Tibial artery (tissue), 4 donors: ENCODE results near the gene MAP9.

Experiments used
- DNase-seq, 2 donors: peaks; one replicate each; pipeline ENCODE4 v3.0.0-alpha.2; 2019
- H3K27ac ChIP-seq, 2 donors: fragments of 200-600 bp; sonication (generic) in 1 of 2; 1 replicate in 1 of 2; 2 replicates in 1 of 2; pipeline ENCODE4 v1.5.1; 2018 to 2019; ENCODE audit warnings: mild to moderate bottlenecking in 1 of 2
- H3K27me3 ChIP-seq, 2 donors: fragments of 200-600 bp; sonication (generic) in 1 of 2; one replicate each; pipeline versions ENCODE4 v1.5.1 to v1.6.0; 2016 to 2019
- H3K36me3 ChIP-seq, 3 donors: fragments of 200-600 bp; sonication (generic) in 2 of 3; one replicate each; pipeline ENCODE4 v1.5.1; 2016 to 2019; ENCODE audit warnings: mild to moderate bottlenecking in 2 of 3
- H3K4me1 ChIP-seq, 4 donors: fragments of 200-600 bp; sonication (generic) in 2 of 4; 1 replicate in 3 of 4; 2 replicates in 1 of 4; pipeline ENCODE4 v1.5.1; 2016 to 2019
- H3K4me3 ChIP-seq, 2 donors: fragments of 200-600 bp; sonication (generic) in 1 of 2; 1 replicate in 1 of 2; 2 replicates in 1 of 2; pipeline ENCODE4 v1.5.1; 2018 to 2019; ENCODE audit warnings: mild to moderate bottlenecking in 2 of 2
- H3K9me3 ChIP-seq, 3 donors: fragments of 200-600 bp; sonication (generic) in 1 of 3; one replicate each; pipeline ENCODE4 v1.5.1; 2016 to 2019
- intact Hi-C: fragments of 100-400 bp; cut with DNase I; formaldehyde crosslinking; loops from one replicate; pipeline ENCODE4 v1.15.0; 2023; ENCODE audit warnings: low total_unique reads
- TF ChIP-seq, protein P1 (sequence below), 2 experiments: fragments of 200-600 bp in 1 of 2; fragments of 450-650 bp in 1 of 2; IDR thresholded peaks; one replicate each; pipeline ENCODE4 v1.5.1; 2017 to 2019; ENCODE audit warnings: antibody characterized with exemption in 2 of 2, mild to moderate bottlenecking in 1 of 2, moderate library complexity in 1 of 2

Gene MAP9

DNA sequence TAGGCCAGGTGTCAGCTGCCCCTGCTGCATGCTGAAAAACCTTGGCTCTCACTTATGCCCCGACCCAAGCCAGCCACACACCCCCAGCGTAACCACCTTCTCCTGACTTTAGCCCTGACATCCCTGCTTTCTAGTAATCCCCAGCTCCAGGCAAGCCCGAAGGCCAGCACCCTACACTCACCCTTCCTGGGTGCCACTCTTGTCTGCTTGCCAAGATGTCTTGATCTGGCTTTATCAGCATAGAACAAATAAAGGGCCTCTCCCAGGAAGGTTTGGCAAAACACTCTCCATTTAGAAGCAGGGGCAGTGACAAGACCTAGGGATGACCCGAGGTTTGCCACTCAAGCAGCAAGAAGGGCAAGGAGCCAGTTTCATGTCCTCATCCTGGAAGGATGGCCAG, 6.8 kb upstream of the MAP9 start:
- intact Hi-C loops = no loop called here
- TF ChIP-seq, protein P1, sequence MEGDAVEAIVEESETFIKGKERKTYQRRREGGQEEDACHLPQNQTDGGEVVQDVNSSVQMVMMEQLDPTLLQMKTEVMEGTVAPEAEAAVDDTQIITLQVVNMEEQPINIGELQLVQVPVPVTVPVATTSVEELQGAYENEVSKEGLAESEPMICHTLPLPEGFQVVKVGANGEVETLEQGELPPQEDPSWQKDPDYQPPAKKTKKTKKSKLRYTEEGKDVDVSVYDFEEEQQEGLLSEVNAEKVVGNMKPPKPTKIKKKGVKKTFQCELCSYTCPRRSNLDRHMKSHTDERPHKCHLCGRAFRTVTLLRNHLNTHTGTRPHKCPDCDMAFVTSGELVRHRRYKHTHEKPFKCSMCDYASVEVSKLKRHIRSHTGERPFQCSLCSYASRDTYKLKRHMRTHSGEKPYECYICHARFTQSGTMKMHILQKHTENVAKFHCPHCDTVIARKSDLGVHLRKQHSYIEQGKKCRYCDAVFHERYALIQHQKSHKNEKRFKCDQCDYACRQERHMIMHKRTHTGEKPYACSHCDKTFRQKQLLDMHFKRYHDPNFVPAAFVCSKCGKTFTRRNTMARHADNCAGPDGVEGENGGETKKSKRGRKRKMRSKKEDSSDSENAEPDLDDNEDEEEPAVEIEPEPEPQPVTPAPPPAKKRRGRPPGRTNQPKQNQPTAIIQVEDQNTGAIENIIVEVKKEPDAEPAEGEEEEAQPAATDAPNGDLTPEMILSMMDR (IDR thresholded peaks at IDR 0.05) = no peak
- Histone ChIP-seq H3K4me3 (no peak overlapping the region), H3K27ac (no peak overlapping the region), H3K27me3 (no peaks in the 10 kb centered on the region), H3K4me1 (no peaks in the 10 kb centered on the region), H3K9me3 (no peaks in the 10 kb centered on the region), H3K36me3 (no peaks in the 10 kb centered on the region)
- no peak for DNase-seq

DNA sequence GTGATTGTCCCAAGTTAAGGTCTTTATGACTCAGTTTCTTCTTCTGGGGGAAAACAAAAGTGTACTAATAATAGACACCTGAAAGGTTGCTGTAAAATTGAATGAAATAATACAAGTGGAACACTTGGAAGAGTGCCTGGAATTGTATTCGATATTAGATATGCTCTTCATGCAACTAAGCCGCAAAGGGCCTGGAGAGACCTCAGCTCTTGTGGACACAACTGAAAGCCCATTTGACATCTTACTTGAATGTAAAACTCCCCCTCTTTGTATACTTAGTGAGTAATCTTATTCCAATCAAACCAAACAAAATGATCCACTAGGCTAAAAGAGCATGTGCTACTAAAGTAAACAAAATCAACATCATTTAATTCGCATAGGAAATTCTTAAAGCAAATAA, 511 bp upstream of the MAP9 start:
- Histone ChIP-seq H3K27ac (peak overlapping the region; percentile 43 to 58), H3K27me3 (no peaks in the 10 kb centered on the region), H3K4me1 (peaks cover 0 to 10% (median 7%) of the 10 kb centered on the region in 4 donors), H3K9me3 (no peaks in the 10 kb centered on the region), H3K4me3 (peak overlapping the region; percentile 59 to 61), H3K36me3 (no peaks in the 10 kb centered on the region)
- intact Hi-C loops = no loop called here
- DNase-seq = no peak
- TF ChIP-seq, protein P1 (IDR thresholded peaks at IDR 0.05) = no peak

DNA sequence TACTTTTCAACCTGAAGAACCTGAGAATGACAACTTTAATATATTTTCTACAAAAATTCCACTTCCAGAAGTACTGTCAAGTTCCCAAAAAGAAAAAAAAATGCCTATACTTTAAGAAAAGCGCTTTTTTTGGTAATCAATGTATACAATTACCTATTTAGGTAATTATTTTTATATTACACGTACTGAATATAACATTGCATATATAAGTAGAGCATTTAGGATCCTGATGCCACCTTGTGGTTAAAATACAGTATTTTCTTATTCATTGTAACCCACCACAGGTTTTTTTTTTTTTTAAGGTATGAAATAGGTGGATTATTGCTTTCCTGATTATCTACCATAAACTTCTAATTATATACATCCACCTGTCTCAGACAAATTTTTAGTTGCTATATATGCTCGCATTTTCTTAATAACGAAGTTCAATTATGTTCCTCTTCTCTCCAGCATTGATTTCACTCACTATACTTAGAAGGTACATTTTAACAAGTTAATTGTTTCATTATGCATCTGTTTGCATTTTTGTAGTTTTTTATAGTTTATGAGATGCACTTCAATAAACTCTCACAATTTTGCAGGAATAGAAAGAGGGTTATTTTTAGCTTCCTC, 5.2 kb downstream of the MAP9 start:
- intact Hi-C loops = no loop called here
- no peaks in the 10 kb centered on the region for H3K27me3 ChIP-seq
- peaks cover 0 to 15% (median 9%) of the 10 kb centered on the region in 3 donors for H3K36me3 ChIP-seq
- TF ChIP-seq, protein P1 (IDR thresholded peaks at IDR 0.05) = peak; percentile 23 to 32
- no peak overlapping the region for H3K4me3 ChIP-seq
- H3K4me1 ChIP-seq = peaks cover 0 to 10% (median 7%) of the 10 kb centered on the region in 4 donors
- no peak for DNase-seq
- no peaks in the 10 kb centered on the region for H3K9me3 ChIP-seq
- no peak overlapping the region for H3K27ac ChIP-seq

DNA sequence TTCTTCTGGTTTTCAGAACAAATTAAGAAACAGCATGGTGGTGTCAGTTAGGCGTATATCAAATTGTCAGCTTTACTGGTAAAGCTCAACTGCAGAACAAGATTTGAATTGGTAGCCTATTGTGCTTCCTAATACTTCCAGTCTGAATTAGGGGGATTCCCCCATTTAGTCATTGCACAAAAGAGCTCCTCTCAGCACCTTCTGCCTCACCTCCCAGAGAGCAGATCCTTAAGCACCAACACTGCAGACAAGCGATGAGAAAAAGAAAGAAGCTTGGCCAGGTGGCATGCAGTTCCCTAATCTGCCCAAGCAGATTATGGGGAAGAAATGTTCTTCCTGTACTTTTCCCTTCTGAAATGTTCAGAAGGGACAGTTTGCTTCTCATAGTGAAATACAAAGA, 9.2 kb downstream of the MAP9 start:
- Histone ChIP-seq H3K36me3 (peaks cover 0 to 15% (median 9%) of the 10 kb centered on the region in 3 donors), H3K27me3 (no peaks in the 10 kb centered on the region), H3K27ac (no peak overlapping the region), H3K9me3 (no peaks in the 10 kb centered on the region), H3K4me1 (no peaks in the 10 kb centered on the region), H3K4me3 (no peak overlapping the region)
- intact Hi-C loops = no loop called here
- TF ChIP-seq, protein P1 (IDR thresholded peaks at IDR 0.05) = no peak
- no peak for DNase-seq

DNA sequence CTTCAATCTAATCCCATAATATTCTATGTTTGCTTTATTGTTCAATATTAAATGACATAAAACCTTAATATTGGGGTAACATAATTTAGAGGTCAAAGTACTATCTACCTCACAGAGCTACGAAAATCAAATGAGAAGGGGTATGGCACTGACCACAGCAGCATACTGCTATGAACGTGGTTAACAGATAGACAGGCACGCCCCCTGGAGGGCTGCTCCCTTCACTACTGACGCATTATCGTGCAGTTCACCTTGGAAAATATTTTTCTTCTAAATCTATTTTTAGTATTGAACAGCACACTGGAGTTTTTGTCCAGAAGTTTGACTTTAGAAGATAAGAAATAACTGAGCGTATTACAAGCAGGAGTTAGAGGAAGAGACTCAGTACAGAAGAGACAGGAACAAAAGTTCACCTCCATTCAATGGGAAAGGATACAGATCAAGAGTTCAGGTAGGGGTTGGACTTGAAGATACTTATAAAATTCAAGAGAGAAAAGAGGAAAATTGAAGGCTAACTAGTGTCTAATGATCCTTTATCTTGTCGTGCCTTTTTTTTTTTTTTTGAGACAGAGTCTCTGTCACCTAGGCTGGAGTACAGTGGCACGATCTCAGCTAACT, 22.7 kb downstream of the MAP9 start:
- TF ChIP-seq, protein P1 (IDR thresholded peaks at IDR 0.05) = peak; percentile 57 to 58
- intact Hi-C loops = no loop called here
- DNase-seq = peak; percentile 58 to 85
- Histone ChIP-seq H3K27ac (peak overlapping the region in 1 of 2 donors; percentile 56), H3K9me3 (no peaks in the 10 kb centered on the region), H3K4me1 (peaks cover 0 to 8% (median 0%) of the 10 kb centered on the region in 4 donors), H3K36me3 (peaks cover 0 to 10% (median 4%) of the 10 kb centered on the region in 3 donors), H3K4me3 (no peak overlapping the region), H3K27me3 (no peaks in the 10 kb centered on the region)
